Measurements from ENCODE around the gene NUMB.
"Not testable (repeated sequence)": the region's sequence is repeated elsewhere in the genome, so short reads cannot be mapped to it uniquely, and the experiment has no call there.

NUMB gene

DNA sequence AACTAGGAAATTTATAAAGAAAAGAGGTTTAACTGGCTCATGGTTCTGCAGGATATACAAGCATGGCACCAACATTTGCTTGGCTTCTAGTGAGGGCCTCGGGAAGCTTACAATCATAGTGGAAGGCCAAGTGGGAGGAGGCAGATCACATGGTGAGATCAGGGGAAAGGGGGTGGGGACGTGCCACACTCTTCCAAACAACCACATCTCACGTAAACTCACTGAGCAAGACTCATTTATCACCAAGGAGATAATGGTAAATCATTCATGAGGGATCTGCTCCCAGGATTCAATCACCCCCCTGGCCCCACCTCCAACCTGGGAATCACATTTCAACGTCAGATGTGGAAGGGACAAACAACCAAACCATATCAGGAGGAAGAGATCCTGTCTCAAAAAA lies 35.8 kb downstream of the NUMB start:
- no peak for DNase-seq (ENCODE audit: low read depth)

- DNase-seq (ENCODE audit: low read depth) = no peak
Measured at GRCh38 chr14:73418227-73418626, 40.1 kb downstream of the NUMB start.

- not testable (repeated sequence) for DNase-seq (ENCODE audit: low read depth)
Measured at GRCh38 chr14:73406248-73406647, 52.1 kb downstream of the NUMB start.

GRCh38 chr14:73403181-73403752 lies 55.1 kb downstream of the NUMB start:
- DNase-seq (ENCODE audit: low read depth) = no peak

DNA sequence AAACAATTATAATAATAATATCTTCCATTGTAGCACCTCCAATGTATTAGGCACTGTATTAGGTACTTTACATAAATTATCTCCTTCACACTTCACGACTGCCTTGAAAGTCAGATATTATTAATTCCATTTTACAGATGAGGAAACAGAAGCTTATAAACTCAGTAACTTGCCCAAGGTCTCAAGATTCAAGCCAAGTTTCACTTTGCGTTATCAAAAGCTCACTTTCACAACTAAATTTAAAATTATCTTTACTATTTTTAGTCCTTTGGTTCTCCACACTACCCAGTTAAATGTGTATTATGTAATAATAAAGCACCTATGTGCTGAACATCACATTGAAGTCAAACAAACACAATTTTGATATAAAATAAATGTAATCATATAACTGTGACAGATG lies 55.8 kb downstream of the NUMB start:
- DNase-seq (ENCODE audit: low read depth) = no peak

DNA sequence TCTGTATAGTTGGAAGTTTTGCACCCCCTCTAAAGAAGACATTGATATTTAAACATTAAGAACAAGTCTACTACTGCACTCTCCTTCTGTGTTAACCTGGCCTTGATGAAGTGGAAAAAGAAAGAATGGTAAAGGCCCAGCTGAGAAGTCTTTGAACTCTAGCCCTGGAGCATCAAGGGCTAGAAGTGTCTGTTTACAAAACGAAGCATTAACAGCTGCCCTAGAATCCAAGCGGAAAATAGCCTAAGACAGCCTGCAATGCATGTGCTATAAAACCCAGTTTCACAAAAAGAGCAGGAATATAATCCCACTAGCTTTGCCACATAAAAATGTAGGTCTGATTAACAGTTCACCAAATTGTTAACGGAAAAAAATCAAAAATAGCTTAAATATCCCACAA lies 60.5 kb downstream of the NUMB start:
- DNase-seq (ENCODE audit: low read depth) = no peak

GRCh38 chr14:73394317-73394716 lies 64.0 kb downstream of the NUMB start:
- no peak for DNase-seq (ENCODE audit: low read depth)

- no peak for DNase-seq (ENCODE audit: low read depth)
Measured at GRCh38 chr14:73393375-73393774, 65.0 kb downstream of the NUMB start.

DNA sequence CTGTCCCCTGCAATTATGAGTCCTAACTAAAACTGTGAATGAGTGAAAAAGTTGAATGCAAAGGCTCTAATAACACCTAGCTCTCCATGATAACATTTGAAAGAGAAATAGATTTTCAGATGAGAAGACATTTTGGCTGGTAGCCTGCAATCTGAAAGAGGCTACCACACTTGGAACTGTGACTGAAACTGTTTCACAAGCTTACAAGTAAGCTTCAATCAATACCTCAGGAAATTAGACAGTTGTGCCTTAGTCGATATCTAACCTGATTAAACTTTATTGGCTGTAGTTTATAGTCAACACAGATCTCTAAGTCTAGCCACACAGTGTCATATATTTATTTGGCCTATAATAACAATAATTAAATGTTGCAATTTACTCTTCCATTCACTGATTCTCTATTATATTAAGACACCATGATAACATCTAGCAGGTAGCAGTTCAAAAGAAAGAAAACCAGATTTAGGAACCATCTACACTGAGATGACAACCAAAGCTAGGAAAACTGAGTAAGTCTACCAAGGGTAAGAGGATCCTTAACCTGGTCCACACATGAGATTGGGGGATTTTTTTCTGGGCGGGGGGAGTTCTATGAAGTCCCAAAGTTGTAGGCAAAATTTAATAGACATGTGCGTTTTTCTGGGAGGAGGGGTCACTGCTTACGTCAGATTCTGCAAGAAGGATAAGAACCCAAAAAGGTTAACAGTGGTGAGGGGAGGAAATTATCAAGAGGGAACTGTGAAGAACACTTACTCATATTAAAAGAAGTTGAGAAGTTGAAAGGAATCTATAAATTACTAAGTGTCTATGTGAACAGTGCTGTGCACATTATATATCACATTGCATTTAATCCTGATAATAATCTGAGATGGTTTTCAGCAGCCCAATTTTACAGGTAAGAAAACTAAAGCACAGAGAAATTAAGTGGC lies 65.8 kb downstream of the NUMB start:
- no peak for DNase-seq (ENCODE audit: low read depth)

DNA sequence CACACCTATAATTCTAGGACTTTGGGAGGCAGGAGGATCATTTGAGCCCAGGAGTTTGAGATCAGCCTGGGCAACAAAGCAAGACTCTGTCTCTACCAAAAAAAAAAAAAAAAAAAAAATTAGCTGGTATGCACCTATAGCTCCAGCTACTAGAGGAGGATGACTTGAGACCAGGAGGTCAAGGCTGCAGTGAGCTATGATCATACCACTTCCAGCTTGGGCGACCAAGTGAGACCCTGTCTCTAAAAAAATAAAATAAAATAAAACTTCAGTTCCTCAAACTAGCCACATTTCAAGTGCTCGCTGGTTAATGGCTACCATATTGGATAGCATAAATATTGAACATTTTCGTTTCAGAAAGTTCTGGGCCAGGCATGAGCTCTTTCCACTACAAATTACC lies 70.5 kb downstream of the NUMB start:
- DNase-seq (ENCODE audit: low read depth) = not testable (repeated sequence)

GRCh38 chr14:73386342-73386741 lies 72.0 kb downstream of the NUMB start:
- no peak for DNase-seq (ENCODE audit: low read depth)

DNA sequence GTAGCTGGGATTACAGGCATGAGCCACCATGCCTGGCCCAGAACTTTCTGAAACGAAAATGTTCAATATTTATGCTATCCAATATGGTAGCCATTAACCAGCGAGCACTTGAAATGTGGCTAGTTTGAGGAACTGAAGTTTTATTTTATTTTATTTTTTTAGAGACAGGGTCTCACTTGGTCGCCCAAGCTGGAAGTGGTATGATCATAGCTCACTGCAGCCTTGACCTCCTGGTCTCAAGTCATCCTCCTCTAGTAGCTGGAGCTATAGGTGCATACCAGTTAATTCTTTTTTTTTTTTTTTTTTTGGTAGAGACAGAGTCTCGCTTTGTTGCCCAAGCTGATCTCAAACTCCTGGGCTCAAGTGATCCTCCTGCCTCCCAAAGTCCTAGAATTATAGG lies 73.3 kb downstream of the NUMB start:
- not testable (repeated sequence) for DNase-seq (ENCODE audit: low read depth)

- no peak for DNase-seq (ENCODE audit: low read depth)
Measured at GRCh38 chr14:73383356-73383755, 75.0 kb downstream of the NUMB start.

- DNase-seq (ENCODE audit: low read depth) = no peak
Measured at GRCh38 chr14:73381380-73382013, 76.8 kb downstream of the NUMB start.

- no peak for DNase-seq (ENCODE audit: low read depth)
Measured at GRCh38 chr14:73376585-73376984, 81.8 kb downstream of the NUMB start.

- DNase-seq (ENCODE audit: low read depth) = no peak
Measured at GRCh38 chr14:73375861-73376260, 82.5 kb downstream of the NUMB start.

GRCh38 chr14:73374218-73374617 lies 84.1 kb downstream of the NUMB start:
- DNase-seq (ENCODE audit: low read depth) = no peak

- no peak for DNase-seq (ENCODE audit: low read depth)
Measured at GRCh38 chr14:73372529-73372928, 85.8 kb downstream of the NUMB start.

DNA sequence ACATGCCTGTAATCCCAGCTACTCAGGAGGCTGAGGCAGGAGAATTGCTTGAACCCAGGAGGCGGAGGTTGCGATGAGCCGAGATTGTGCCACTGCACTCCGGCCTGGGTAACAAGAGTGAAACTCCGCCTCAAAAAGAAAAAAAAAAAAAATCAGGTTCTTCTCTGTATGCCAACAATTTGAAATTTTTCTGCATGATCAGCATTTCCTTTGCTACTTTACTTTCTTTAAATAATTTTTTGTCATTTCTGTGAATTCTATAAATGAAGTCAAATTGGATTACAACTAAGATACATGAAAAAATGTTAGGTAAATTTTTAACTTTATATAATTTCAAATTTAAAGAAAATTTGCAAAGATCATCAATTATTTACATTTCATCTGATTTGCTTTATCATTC lies 87.8 kb downstream of the NUMB start:
- no peak for DNase-seq (ENCODE audit: low read depth)

DNA sequence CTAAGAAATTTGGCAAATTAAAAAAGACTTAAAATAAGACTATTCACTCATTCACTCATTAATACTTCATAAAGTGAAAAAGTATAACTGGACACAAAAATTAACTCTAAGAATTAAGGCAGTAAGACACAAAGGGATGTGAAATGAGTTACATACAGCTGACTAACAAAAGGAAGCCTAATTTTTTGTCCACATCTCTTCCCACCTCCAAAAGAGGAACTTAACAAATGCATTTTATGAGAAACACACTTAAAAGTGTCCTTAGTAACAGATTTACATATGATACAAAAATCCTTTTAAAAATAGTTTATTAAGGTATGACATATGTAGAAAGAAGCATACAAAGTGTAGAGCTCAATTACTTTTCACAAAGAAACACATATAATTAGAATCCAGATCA lies 88.9 kb downstream of the NUMB start:
- no peak for DNase-seq (ENCODE audit: low read depth)

- no peak for DNase-seq (ENCODE audit: low read depth)
Measured at GRCh38 chr14:73368616-73369015, 89.7 kb downstream of the NUMB start.

GRCh38 chr14:73365727-73366126 lies 92.6 kb downstream of the NUMB start:
- no peak for DNase-seq (ENCODE audit: low read depth)

- DNase-seq (ENCODE audit: low read depth) = no peak
Measured at GRCh38 chr14:73364559-73364958, 93.8 kb downstream of the NUMB start.

All from stimulated activated CD8-positive, alpha-beta memory T cell treated with anti-CD3 and anti-CD28 coated beads, Interleukin-15, amount 100 ng/mL, for 24 hours (primary cell).